GM18505 (cell line): ENCODE measurements around the gene IDUA.
A peak's percentile ranks its signal among the peaks of the same experiment; 100 is the strongest.
"Not testable (repeated sequence)": the region's sequence is repeated elsewhere in the genome, so short reads cannot be mapped to it uniquely, and the experiment has no call there.

Experiments
- ATAC-seq: cut with Tn5 transposase; IDR thresholded peaks from one replicate; pipeline ENCODE4 v1.9.1; 2021; ENCODE audit not compliant: unreplicated experiment
- POLR2A ChIP-seq: IDR thresholded peaks from 4 replicates; pipeline ENCODE4 v1.6.1; 2011; ENCODE audit warnings: borderline replicate concordance; ENCODE audit not compliant: insufficient read depth, insufficient read length; ENCODE audit errors: extremely low read depth

Gene IDUA

GRCh38 chr4:986879-987623, at the start of gene IDUA:
TSS of gene IDUA (plus strand) at chr4:987044. CDS start at chr4:987085, 41 bp downstream.
- TF ChIP-seq POLR2A: peak; percentile 63
- ATAC-seq: peak; percentile 75

GRCh38 chr4:939508-939907, 47.3 kb upstream of the IDUA start:
- ATAC-seq: not testable (repeated sequence)

GRCh38 chr4:945274-946102, 41.4 kb upstream of the IDUA start:
- TF ChIP-seq POLR2A: no peak
- no peak for ATAC-seq

- ATAC-seq: no peak
- TF ChIP-seq POLR2A: no peak
Measured at GRCh38 chr4:946103-946450, 40.8 kb upstream of the IDUA start.

- no peak for TF ChIP-seq POLR2A
- no peak for ATAC-seq
Measured at GRCh38 chr4:946517-947471, 40.0 kb upstream of the IDUA start.

- no peak for TF ChIP-seq POLR2A
Measured at GRCh38 chr4:947491-947971, 39.3 kb upstream of the IDUA start.

GRCh38 chr4:948101-948935, 38.5 kb upstream of the IDUA start:
- TF ChIP-seq POLR2A: no peak
- no peak for ATAC-seq

More at GRCh38 chr4:947491-947971, 39.3 kb upstream of the IDUA start:
- ATAC-seq: no peak

- no peak for ATAC-seq
- no peak for TF ChIP-seq POLR2A
Measured at GRCh38 chr4:948936-949300, 37.9 kb upstream of the IDUA start.

- no peak for TF ChIP-seq POLR2A
- ATAC-seq: no peak
Measured at GRCh38 chr4:949656-950055, 37.2 kb upstream of the IDUA start.

GRCh38 chr4:950136-951020, 36.5 kb upstream of the IDUA start:
- ATAC-seq: no peak
- TF ChIP-seq POLR2A: no peak

GRCh38 chr4:951186-951585, 35.7 kb upstream of the IDUA start:
- TF ChIP-seq POLR2A: no peak
- no peak for ATAC-seq
